Type B pancreatic cell (in vitro differentiated cells): ENCODE results near the gene TTLL13. TPM values are rescaled to one million over a fixed set of nuclear protein-coding genes. Genes with fewer than 3 reads are reported as not detected.

Experiments
- DNase-seq: peaks from one replicate; pipeline ENCODE4 v3.0.0; 2021; ENCODE audit warnings: mixed read lengths; ENCODE audit not compliant: unreplicated experiment; ENCODE audit errors: extremely low spot score
- H3K27ac Mint-ChIP-seq: 2 replicates; pipeline ENCODE4 v1.8.0; 2021; ENCODE audit warnings: mild to moderate bottlenecking, mixed read lengths
- H3K27me3 Mint-ChIP-seq: 2 replicates; pipeline ENCODE4 v1.8.0; 2021; ENCODE audit warnings: mixed read lengths
- H3K36me3 Mint-ChIP-seq: 2 replicates; pipeline ENCODE4 v1.8.0; 2021; ENCODE audit warnings: mixed read lengths
- H3K4me1 Mint-ChIP-seq: one replicate; pipeline ENCODE4 v1.8.0; 2021; ENCODE audit warnings: mixed read lengths; ENCODE audit not compliant: unreplicated experiment
- H3K4me3 Mint-ChIP-seq: 2 replicates; pipeline ENCODE4 v1.8.0; 2021; ENCODE audit warnings: mild to moderate bottlenecking, mixed read lengths
- H3K9me3 Mint-ChIP-seq: 2 replicates; pipeline ENCODE4 v1.8.0; 2021; ENCODE audit warnings: mixed read lengths
- CTCF ChIP-seq: fragments of 200-600 bp; sonication (generic); conservative IDR thresholded peaks from 2 replicates; pipeline ENCODE4 v1.5.0; 2021; ENCODE audit warnings: antibody characterized with exemption, mild to moderate bottlenecking
- total RNA-seq: library from RNA; stranded (reverse); gene quantifications from 2 replicates; pipeline ENCODE4 v1.2.1, GENCODE V29; 2021; ENCODE audit warnings: low replicate concordance

The TTLL13 gene
- total RNA-seq, 1 donor from 2014 or later, result 0.58 TPM

GRCh38 chr15:90230610-90231009 lies 18.7 kb upstream of the TTLL13 start:
- TF ChIP-seq CTCF, result no peak
- no peaks in the 10 kb centered on the region for H3K9me3 Mint-ChIP-seq
- H3K27me3 Mint-ChIP-seq, result no peaks in the 10 kb centered on the region

GRCh38 chr15:90231028-90232017 lies 18.0 kb upstream of the TTLL13 start:
- Mint-ChIP-seq H3K27ac (peak overlapping the region; percentile 41), H3K4me1 (peaks cover 13% of the 10 kb centered on the region), H3K36me3 (peaks cover 7% of the 10 kb centered on the region), H3K27me3 (no peaks in the 10 kb centered on the region), H3K9me3 (no peaks in the 10 kb centered on the region), H3K4me3 (peak overlapping the region; percentile 73)
- no peak for DNase-seq
- no peak for TF ChIP-seq CTCF

More at GRCh38 chr15:90230610-90231009, 18.7 kb upstream of the TTLL13 start:
- no peak for DNase-seq
- Mint-ChIP-seq H3K4me1 (peaks cover 13% of the 10 kb centered on the region), H3K27ac (no peak overlapping the region), H3K36me3 (peaks cover 11% of the 10 kb centered on the region), H3K4me3 (no peak overlapping the region)

GRCh38 chr15:90232196-90232595 lies 17.2 kb upstream of the TTLL13 start:
- peaks cover 7% of the 10 kb centered on the region for H3K36me3 Mint-ChIP-seq
- peaks cover 13% of the 10 kb centered on the region for H3K4me1 Mint-ChIP-seq
- no peak for DNase-seq
- H3K27me3 Mint-ChIP-seq, result no peaks in the 10 kb centered on the region
- TF ChIP-seq CTCF, result no peak
- no peaks in the 10 kb centered on the region for H3K9me3 Mint-ChIP-seq
- H3K27ac Mint-ChIP-seq, result peak overlapping the region; percentile 61
- H3K4me3 Mint-ChIP-seq, result peak overlapping the region; percentile 86

- peak; percentile 69 for TF ChIP-seq CTCF
- no peaks in the 10 kb centered on the region for H3K27me3 Mint-ChIP-seq
- peak overlapping the region; percentile 86 for H3K4me3 Mint-ChIP-seq
- DNase-seq, result no peak
- no peaks in the 10 kb centered on the region for H3K9me3 Mint-ChIP-seq
- peak overlapping the region; percentile 61 for H3K27ac Mint-ChIP-seq
- peaks cover 13% of the 10 kb centered on the region for H3K4me1 Mint-ChIP-seq
- peaks cover 7% of the 10 kb centered on the region for H3K36me3 Mint-ChIP-seq
These were observed 16.4 kb upstream of the TTLL13 start for GRCh38 chr15:90232941-90233386.

GRCh38 chr15:90233387-90234095 lies 15.8 kb upstream of the TTLL13 start, which contains the start of gene CIB1:
Gene CIB1 (minus strand): TSS chr15:90233941. CDS start chr15:90233885, 56 bp downstream.
- TF ChIP-seq CTCF, result peak; percentile 22
- H3K9me3 Mint-ChIP-seq, result no peaks in the 10 kb centered on the region
- peak within 1 kb of the TSS; percentile 70 for H3K27ac Mint-ChIP-seq
- peaks cover 7% of the 10 kb centered on the region for H3K36me3 Mint-ChIP-seq
- peak; percentile 95 for DNase-seq
- peak within 1 kb of the TSS; percentile 86 for H3K4me3 Mint-ChIP-seq
- no peaks in the 10 kb centered on the region for H3K27me3 Mint-ChIP-seq
- peaks cover 13% of the 10 kb centered on the region for H3K4me1 Mint-ChIP-seq
